ELR (cell line): Measurements from ENCODE around the gene SETBP1.

Source experiments
- DNase-seq: peaks from one replicate; pipeline ENCODE4 v3.0.0-alpha.2; 2015; ENCODE audit warnings: low read depth

The SETBP1 gene

DNA sequence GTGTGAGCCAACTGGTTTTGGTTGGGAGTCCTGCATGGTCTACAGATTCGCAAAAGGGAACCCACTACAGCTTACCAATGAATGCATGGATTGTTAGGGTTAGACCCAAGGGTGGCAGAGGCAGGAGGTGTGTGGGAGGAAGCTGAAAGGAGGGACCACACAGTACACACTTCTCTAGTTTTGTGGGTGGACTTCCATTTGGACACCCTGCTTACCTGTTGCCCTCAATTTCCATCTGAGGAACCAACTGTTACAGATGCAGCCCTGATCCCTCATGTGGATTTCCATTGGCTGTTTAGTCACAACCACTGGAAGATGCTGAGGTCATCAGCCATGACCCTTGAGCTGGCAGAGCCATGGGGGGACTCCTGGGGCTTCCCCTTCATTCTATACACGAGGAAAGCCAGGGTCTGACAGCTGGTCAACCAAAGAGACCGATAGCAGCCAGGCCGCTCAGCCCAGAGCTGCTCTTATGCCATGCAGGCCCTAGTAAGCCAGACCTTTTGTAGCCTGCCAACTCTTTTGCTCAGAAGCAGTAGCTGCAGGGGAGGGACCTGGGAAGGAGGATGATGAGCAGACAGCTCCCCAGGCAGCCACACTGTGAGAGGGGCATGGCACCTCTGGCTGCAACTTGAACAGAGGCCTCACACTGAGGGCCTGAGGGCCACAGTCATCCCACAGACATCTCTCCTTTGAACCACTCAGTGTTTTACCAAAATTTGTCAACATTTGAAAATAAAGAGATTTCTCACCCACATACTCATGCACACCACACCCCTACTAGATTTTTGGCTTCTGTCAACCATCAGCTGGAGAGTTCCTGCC, 162.1 kb downstream of the SETBP1 start:
- DNase-seq: no peak

DNA sequence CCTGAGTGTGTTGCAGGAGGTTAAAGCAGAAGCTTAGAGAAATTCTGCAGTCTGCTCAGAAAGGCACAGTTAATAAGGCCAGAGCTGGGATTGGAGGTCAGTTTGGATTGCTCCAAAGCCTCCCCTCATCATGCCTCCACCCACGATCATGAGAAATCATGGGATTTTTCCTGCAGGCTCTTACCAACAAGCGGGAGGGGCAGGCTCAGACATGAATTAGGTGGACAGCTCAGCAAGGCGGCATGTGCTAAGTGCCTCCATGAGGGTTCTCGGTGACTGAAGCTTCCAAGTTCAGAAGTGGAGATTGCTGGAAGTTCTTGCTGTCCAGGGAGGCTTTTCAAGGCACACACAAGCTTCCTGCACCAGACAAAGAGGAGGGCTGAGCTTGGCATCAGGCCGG, 163.8 kb downstream of the SETBP1 start:
- DNase-seq: no peak

- no peak for DNase-seq
Measured at GRCh38 chr18:44846450-44846849, 165.8 kb downstream of the SETBP1 start.

GRCh38 chr18:44848644-44849335, 168.1 kb downstream of the SETBP1 start:
- DNase-seq: no peak

DNA sequence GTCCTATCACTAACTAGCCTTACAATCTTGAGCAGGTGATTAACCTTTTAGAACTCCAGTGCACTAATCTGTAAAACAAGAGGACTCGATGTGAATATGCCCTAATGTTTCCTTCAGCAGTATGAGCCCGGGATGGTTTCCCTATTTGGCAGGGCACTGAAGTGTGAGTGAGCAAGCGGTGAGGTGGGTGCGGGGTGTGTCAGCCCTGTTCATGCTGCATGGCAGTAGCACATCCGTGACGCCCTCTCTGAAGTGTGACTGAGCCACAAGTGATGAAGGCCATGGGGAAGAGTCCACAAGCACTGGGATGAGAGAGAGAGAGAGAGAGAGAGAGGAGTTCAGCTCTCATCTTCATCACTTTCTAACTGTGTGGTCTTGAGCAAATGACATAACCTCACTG, 168.7 kb downstream of the SETBP1 start:
- no peak for DNase-seq

GRCh38 chr18:44850001-44850400, 169.3 kb downstream of the SETBP1 start:
- DNase-seq: no peak

GRCh38 chr18:44851856-44852621, 171.4 kb downstream of the SETBP1 start:
- DNase-seq: no peak

GRCh38 chr18:44852818-44853217, 172.1 kb downstream of the SETBP1 start:
- no peak for DNase-seq

- DNase-seq: no peak
Measured at GRCh38 chr18:44853430-44853829, 172.7 kb downstream of the SETBP1 start.

GRCh38 chr18:44855681-44856080, 175.0 kb downstream of the SETBP1 start:
- no peak for DNase-seq

GRCh38 chr18:44856157-44856556, 175.5 kb downstream of the SETBP1 start:
- no peak for DNase-seq

- DNase-seq: no peak
Measured at GRCh38 chr18:44857081-44857480, 176.4 kb downstream of the SETBP1 start.

GRCh38 chr18:44857744-44858491, 177.2 kb downstream of the SETBP1 start:
- no peak for DNase-seq

GRCh38 chr18:44859263-44859662, 178.6 kb downstream of the SETBP1 start:
- no peak for DNase-seq

DNA sequence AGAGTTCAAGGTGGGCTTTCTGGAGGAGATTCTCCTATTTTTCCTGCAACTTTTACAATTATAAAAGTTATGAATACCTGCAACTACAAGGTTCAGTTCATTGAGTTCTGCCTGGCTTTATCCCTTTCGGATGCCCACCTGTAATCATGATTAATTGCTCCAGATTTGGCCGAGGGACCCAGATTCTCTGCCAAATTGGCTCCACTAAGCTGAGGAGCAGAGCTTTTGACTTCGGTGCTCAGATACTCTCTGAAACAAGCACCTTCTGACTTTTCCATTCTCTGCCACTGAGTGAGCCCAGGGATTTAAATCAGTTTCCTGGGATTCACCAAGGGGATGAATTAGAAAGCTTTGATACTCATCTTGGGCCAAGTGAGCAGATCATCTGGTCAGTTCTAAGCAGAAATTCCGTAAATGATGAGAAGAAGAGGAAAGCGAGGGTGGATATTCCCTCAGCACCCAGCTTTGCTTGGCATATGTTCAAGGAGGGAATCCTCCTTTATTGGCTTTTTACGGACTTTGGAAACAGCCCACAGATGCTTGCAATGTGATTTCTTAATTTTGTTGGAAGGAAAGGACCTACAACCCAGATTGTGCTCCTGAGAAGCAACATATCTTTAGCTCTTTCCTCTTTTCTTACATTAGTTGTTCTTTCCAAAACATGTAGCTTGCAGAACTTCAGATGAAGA, 179.2 kb downstream of the SETBP1 start:
- DNase-seq: no peak

DNA sequence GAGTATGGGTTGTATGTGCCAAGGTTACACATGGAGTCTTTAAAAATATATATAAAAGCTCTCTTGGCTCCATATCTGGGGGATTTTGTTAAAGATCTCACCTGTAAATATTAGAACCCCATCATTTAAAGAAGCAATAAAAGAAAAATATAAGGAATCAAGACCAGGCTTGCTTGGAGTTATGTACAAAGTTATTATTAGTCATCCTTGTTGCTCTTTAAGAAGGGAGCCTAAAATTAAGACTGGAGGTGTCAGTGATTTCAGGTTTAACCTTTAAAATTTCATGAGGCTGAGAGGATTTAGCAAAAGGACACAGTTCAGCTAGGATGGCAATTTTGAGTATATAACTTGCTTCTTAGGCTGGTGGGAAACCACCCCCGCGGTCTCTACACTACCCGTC, 181.4 kb downstream of the SETBP1 start:
- DNase-seq: no peak

DNA sequence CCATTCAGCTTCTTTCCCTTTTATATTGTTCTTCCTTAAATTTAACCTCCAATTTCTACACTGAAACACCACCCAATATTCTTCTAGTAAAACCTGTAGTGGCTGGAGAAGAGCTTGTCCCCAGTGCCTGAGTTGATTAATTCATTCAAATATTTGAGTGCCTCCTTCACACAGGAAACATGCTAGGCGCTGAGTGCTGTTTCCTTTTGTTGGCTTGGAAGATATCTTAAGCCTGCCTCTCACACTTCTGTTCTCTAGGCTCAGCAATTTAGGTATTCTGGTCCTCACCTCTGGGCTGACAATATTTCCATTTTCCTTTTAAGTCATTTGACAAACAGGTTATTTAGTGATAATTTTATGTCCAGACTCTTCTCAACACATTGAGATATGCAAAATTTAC, 185.4 kb downstream of the SETBP1 start:
- DNase-seq: no peak

DNA sequence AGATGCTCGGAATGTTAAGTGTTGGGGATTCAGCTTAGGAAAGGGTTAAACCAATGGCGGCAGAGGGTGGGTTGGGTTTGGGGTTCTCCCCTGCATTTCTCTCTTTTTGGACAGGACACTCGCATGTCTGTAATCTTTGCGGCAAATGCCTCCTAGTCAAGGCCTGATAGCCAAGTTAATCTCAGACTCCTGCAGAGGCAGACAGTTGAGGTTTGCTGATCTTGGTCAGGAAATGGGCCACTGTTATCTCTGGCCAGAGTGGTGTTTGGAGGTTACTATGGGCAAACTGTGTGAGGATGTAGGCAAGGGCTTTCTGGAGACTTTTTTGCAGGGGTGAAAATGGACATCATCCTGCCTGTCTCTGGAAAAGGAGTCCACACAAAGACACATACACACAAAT, 188.8 kb downstream of the SETBP1 start:
- DNase-seq: no peak

GRCh38 chr18:44870631-44871502, 190.2 kb downstream of the SETBP1 start:
- no peak for DNase-seq

- no peak for DNase-seq
Measured at GRCh38 chr18:44871771-44872170, 191.1 kb downstream of the SETBP1 start.

- no peak for DNase-seq
Measured at GRCh38 chr18:44876024-44876423, 195.3 kb downstream of the SETBP1 start.
